HepG2 (cell line): ENCODE results near the gene SLC25A25. TPM values are rescaled to one million over a fixed set of nuclear protein-coding genes. Genes with fewer than 3 reads are reported as not detected.
A peak's percentile ranks its signal among the peaks of the same experiment; 100 is the strongest.

Experiments used
- ATF5 ChIP-seq: sonication (generic); formaldehyde crosslinking; IDR thresholded peaks from 2 replicates; pipeline ENCODE4 v1.4.0; 2020; ENCODE audit warnings: mild to moderate bottlenecking, low read depth, missing genetic modification reagents
- BATF2 ChIP-seq: sonication (generic); formaldehyde crosslinking; IDR thresholded peaks from 2 replicates; pipeline ENCODE4 v1.8.0; 2022; ENCODE audit warnings: mild to moderate bottlenecking, missing genetic modification reagents, moderate library complexity
- EP300 ChIP-seq, 3 experiments: sonication (generic) in 1 of 3; formaldehyde crosslinking in 1 of 3; IDR thresholded peaks; 2 replicates each; pipeline versions ENCODE4 v1.5.1 to v1.6.1; 2011 to 2020; ENCODE audit warnings: low read depth in 2 of 3, low read length in 2 of 3, borderline replicate concordance in 1 of 3, improper control_type of control experiment in 1 of 3, mild to moderate bottlenecking in 1 of 3, missing genetic modification reagents in 1 of 3, moderate library complexity in 1 of 3
- FLYWCH1 ChIP-seq: sonication (generic); formaldehyde crosslinking; IDR thresholded peaks from 2 replicates; pipeline ENCODE4 v1.8.1; 2023; ENCODE audit warnings: mild to moderate bottlenecking, missing genetic modification reagents
- FOXC1 ChIP-seq: sonication (generic); formaldehyde crosslinking; IDR thresholded peaks from 2 replicates; pipeline ENCODE4 v1.8.0; 2022; ENCODE audit warnings: mild to moderate bottlenecking, missing genetic modification reagents, borderline replicate concordance
- MIXL1 ChIP-seq: IDR thresholded peaks from 2 replicates; pipeline ENCODE4 v1.6.1; 2016
- NONO ChIP-seq, 2 experiments: fragments of 450-650 bp in 1 of 2; sonication (generic) in 1 of 2; formaldehyde crosslinking in 1 of 2; IDR thresholded peaks in 1 of 2; conservative IDR thresholded peaks in 1 of 2; 2 replicates each; pipeline versions ENCODE4 v1.6.1 to v1.8.0; 2017 to 2022; ENCODE audit warnings: mild to moderate bottlenecking in 1 of 2, missing genetic modification reagents in 1 of 2, moderate library complexity in 1 of 2
- SRF ChIP-seq: IDR thresholded peaks from 2 replicates; pipeline ENCODE4 v1.6.1; 2011; ENCODE audit warnings: mild to moderate bottlenecking, low read depth, low read length, moderate library complexity
- TFDP1 ChIP-seq: IDR thresholded peaks from 2 replicates; pipeline ENCODE4 v1.6.1; 2016; ENCODE audit warnings: missing compliant biosample characterization, missing genetic modification reagents, borderline replicate concordance
- THAP7 ChIP-seq: sonication (generic); formaldehyde crosslinking; IDR thresholded peaks from 2 replicates; pipeline ENCODE4 v1.8.1; 2023; ENCODE audit warnings: mild to moderate bottlenecking, missing genetic modification reagents
- ZBTB26 ChIP-seq: IDR thresholded peaks from 2 replicates; pipeline ENCODE4 v1.6.1; 2016; ENCODE audit warnings: missing compliant biosample characterization, missing genetic modification reagents, borderline replicate concordance
- ZNF10 ChIP-seq: sonication (generic); formaldehyde crosslinking; IDR thresholded peaks from 2 replicates; pipeline ENCODE4 v1.4.0; 2020; ENCODE audit warnings: mild to moderate bottlenecking, low read depth, missing genetic modification reagents, borderline replicate concordance
- ZNF263 ChIP-seq: sonication (generic); formaldehyde crosslinking; IDR thresholded peaks from 2 replicates; pipeline ENCODE4 v1.4.0; 2020; ENCODE audit warnings: missing genetic modification reagents
- ZNF282 ChIP-seq: fragments of 450-650 bp; IDR thresholded peaks from 2 replicates; pipeline ENCODE4 v1.6.1; 2018; ENCODE audit not compliant: partially characterized antibody
- ZNF614 ChIP-seq: IDR thresholded peaks from 2 replicates; pipeline ENCODE4 v1.6.1; 2018; ENCODE audit warnings: missing biosample characterization, missing genetic modification reagents, inconsistent platforms, borderline replicate concordance
- ZNF670 ChIP-seq: sonication (generic); formaldehyde crosslinking; IDR thresholded peaks from 2 replicates; pipeline ENCODE4 v1.8.0; 2022; ENCODE audit warnings: mild to moderate bottlenecking, missing genetic modification reagents, borderline replicate concordance
- ZNF710 ChIP-seq: sonication (generic); formaldehyde crosslinking; IDR thresholded peaks from 2 replicates; pipeline ENCODE4 v1.5.0; 2020; ENCODE audit warnings: mild to moderate bottlenecking, missing genetic modification reagents, borderline replicate concordance
- ZNF740 ChIP-seq: sonication (generic); formaldehyde crosslinking; IDR thresholded peaks from 2 replicates; pipeline ENCODE4 v1.4.0; 2020; ENCODE audit warnings: missing genetic modification reagents
- ZNF772 ChIP-seq: sonication (generic); formaldehyde crosslinking; IDR thresholded peaks from 2 replicates; pipeline ENCODE4 v1.5.0; 2020; ENCODE audit warnings: mild to moderate bottlenecking, missing genetic modification reagents
- polyA plus RNA-seq, 8 experiments: library from polyadenylated mRNA; depleted of rRNA in 3 of 8; stranded (reverse) in 7 of 8; unstranded in 1 of 8; fragments of >200 nt; fragmentation: Illumina TruSeq in 4 of 8; extraction: Trizol in 4 of 8; gene quantifications; 2 replicates each; pipeline versions ENCODE4 v1.2.1 to v1.2.3, GENCODE V29; 2011 to 2016; ENCODE audit warnings: low read depth in 4 of 8, missing spikeins in 1 of 8, mixed read lengths in 1 of 8; ENCODE audit not compliant: insufficient read depth in 1 of 8
- total RNA-seq, 5 experiments: library from RNA; depleted of rRNA; stranded (reverse); fragments of >200 nt; fragmentation: Illumina TruSeq; extraction: Trizol; gene quantifications; 2 replicates each; pipeline ENCODE4 v1.2.3, GENCODE V29; 2016; ENCODE audit warnings: low read depth in 1 of 5

Gene SLC25A25
- total and polyA plus RNA-seq, 2 of the 13 experiments (the other 11 are each of a cell fraction or from before 2014, with no cell fraction given): 10.5 to 24.8 TPM

- TF ChIP-seq SRF (no peak), MIXL1 (no peak), ZNF740 (CRISPR knock-in tag) (no peak), ZNF282 (no peak), ZBTB26 (CRISPR knock-in tag) (no peak), BATF2 (no peak), ZNF670 (CRISPR knock-in tag) (no peak), ZNF263 (CRISPR knock-in tag) (peak; percentile 84), EP300 (IDR thresholded peaks at IDR 0.05; ENCODE audit: low read depth in 2 of 2, low read length in 2 of 2) (peak in 1 of 2 experiments; percentile 9; a peak in 1 of 4 replicates), EP300 (CRISPR knock-in tag; IDR thresholded peaks at IDR 0.05; ENCODE audit: borderline replicate concordance) (no peak), NONO (IDR thresholded peaks at IDR 0.05) (no peak), NONO (CRISPR knock-in tag; conservative IDR thresholded peaks at IDR 0.05) (no peak), ZNF10 (CRISPR knock-in tag) (no peak), ZNF710 (CRISPR knock-in tag) (no peak), TFDP1 (no peak), ATF5 (CRISPR knock-in tag) (no peak), ZNF772 (CRISPR knock-in tag) (no peak), ZNF614 (CRISPR knock-in tag) (no peak), FLYWCH1 (CRISPR knock-in tag) (no peak), FOXC1 (no peak), THAP7 (CRISPR knock-in tag) (no peak)
These were observed 48.4 kb downstream of the SLC25A25 start (continued) for GRCh38 chr9:128116104-128117083.
